Adrenal gland (tissue), 5 donors: ENCODE results near the gene ATRN.

Source experiments
- POLR2A ChIP-seq, 2 donors: fragments of 450-650 bp; IDR thresholded peaks; one replicate each; pipeline ENCODE4 v1.6.1; 2017; ENCODE audit warnings: antibody characterized with exemption in 2 of 2, mild to moderate bottlenecking in 2 of 2, moderate library complexity in 1 of 2
- TF ChIP-seq, protein P1 (sequence below), 6 experiments: fragments of 450-650 bp in 4 of 6; fragments of 200-600 bp in 2 of 6; sonication (generic) in 1 of 6; IDR thresholded peaks; 1 replicate in 5 of 6; 2 replicates in 1 of 6; pipeline versions ENCODE4 v1.5.1 to v1.8.0; 2016 to 2021; ENCODE audit warnings: antibody characterized with exemption in 6 of 6, mild to moderate bottlenecking in 2 of 6, moderate library complexity in 1 of 6
- donor health status: DM: no; HTN: no; CAD: no.

DNA sequence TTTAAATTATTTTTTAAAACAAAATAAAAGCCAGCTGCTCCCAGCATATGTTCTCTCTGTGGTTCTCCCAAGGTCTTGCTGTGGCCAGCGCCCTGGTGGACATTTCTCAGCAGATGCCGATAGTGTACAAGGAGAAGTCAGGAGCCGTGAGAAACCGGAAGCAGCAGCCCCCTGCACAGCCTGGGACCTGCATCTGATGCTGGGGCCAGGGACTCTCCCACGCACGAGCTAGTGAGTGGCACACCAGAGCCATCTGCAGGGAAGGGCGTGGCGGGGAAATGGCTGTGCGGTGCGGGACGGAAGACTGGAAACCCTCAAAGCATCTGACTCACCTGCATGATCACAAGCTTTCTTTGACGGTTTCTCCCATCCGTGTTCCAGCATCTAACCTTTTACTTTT is 175.8 kb downstream of the ATRN start:
- TF ChIP-seq, protein P1, sequence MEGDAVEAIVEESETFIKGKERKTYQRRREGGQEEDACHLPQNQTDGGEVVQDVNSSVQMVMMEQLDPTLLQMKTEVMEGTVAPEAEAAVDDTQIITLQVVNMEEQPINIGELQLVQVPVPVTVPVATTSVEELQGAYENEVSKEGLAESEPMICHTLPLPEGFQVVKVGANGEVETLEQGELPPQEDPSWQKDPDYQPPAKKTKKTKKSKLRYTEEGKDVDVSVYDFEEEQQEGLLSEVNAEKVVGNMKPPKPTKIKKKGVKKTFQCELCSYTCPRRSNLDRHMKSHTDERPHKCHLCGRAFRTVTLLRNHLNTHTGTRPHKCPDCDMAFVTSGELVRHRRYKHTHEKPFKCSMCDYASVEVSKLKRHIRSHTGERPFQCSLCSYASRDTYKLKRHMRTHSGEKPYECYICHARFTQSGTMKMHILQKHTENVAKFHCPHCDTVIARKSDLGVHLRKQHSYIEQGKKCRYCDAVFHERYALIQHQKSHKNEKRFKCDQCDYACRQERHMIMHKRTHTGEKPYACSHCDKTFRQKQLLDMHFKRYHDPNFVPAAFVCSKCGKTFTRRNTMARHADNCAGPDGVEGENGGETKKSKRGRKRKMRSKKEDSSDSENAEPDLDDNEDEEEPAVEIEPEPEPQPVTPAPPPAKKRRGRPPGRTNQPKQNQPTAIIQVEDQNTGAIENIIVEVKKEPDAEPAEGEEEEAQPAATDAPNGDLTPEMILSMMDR (IDR thresholded peaks at IDR 0.05), result no peak
- TF ChIP-seq POLR2A (IDR thresholded peaks at IDR 0.05), result no peak
